ENCODE measurements around the gene CDAN1.

CDAN1 gene

GRCh38 chr15:42733027-42733426 lies 3.9 kb downstream of the CDAN1 start:
- DNase-seq (ENCODE audit: low read depth): no peak

- no peak for DNase-seq (ENCODE audit: low read depth)
Measured at GRCh38 chr15:42732095-42732827, 4.7 kb downstream of the CDAN1 start.

GRCh38 chr15:42731461-42731860 lies 5.5 kb downstream of the CDAN1 start:
- DNase-seq (ENCODE audit: low read depth): no peak

GRCh38 chr15:42730536-42730935 lies 6.4 kb downstream of the CDAN1 start:
- DNase-seq (ENCODE audit: low read depth): no peak

- no peak for DNase-seq (ENCODE audit: low read depth)
Measured at GRCh38 chr15:42730135-42730534, 6.8 kb downstream of the CDAN1 start.

GRCh38 chr15:42729409-42729808 lies 7.5 kb downstream of the CDAN1 start:
- DNase-seq (ENCODE audit: low read depth): no peak

- no peak for DNase-seq (ENCODE audit: low read depth)
Measured at GRCh38 chr15:42728972-42729371, 8.0 kb downstream of the CDAN1 start.

- DNase-seq (ENCODE audit: low read depth): no peak
Measured at GRCh38 chr15:42728560-42728959, 8.4 kb downstream of the CDAN1 start.

- no peak for DNase-seq (ENCODE audit: low read depth)
Measured at GRCh38 chr15:42727750-42728381, 9.1 kb downstream of the CDAN1 start.

GRCh38 chr15:42726114-42726513 lies 10.8 kb downstream of the CDAN1 start:
- no peak for DNase-seq (ENCODE audit: low read depth)

- DNase-seq (ENCODE audit: low read depth): no peak
Measured at GRCh38 chr15:42725331-42725903, 11.5 kb downstream of the CDAN1 start.

- no peak for DNase-seq (ENCODE audit: low read depth)
Measured at GRCh38 chr15:42724276-42724675, 12.7 kb downstream of the CDAN1 start.

GRCh38 chr15:42723068-42723467 lies 13.9 kb downstream of the CDAN1 start:
- DNase-seq (ENCODE audit: low read depth): no peak

- DNase-seq (ENCODE audit: low read depth): no peak
Measured at GRCh38 chr15:42721916-42722315, 15.0 kb downstream of the CDAN1 start.

GRCh38 chr15:42721016-42721415 lies 15.9 kb downstream of the CDAN1 start:
- no peak for DNase-seq (ENCODE audit: low read depth)

GRCh38 chr15:42720071-42720470 lies 16.9 kb downstream of the CDAN1 start:
- no peak for DNase-seq (ENCODE audit: low read depth)

GRCh38 chr15:42719043-42719442 lies 17.9 kb downstream of the CDAN1 start:
- no peak for DNase-seq (ENCODE audit: low read depth)

- no peak for DNase-seq (ENCODE audit: low read depth)
Measured at GRCh38 chr15:42716626-42717025, 20.3 kb downstream of the CDAN1 start.

- no peak for DNase-seq (ENCODE audit: low read depth)
Measured at GRCh38 chr15:42716125-42716524, 20.8 kb downstream of the CDAN1 start.

- DNase-seq (ENCODE audit: low read depth): no peak
Measured at GRCh38 chr15:42712584-42712983, 24.3 kb downstream of the CDAN1 start.

- DNase-seq (ENCODE audit: low read depth): no peak
Measured at GRCh38 chr15:42711746-42712145, 25.2 kb downstream of the CDAN1 start.

GRCh38 chr15:42710662-42711061 lies 26.3 kb downstream of the CDAN1 start:
- DNase-seq (ENCODE audit: low read depth): no peak

- DNase-seq (ENCODE audit: low read depth): no peak
Measured at GRCh38 chr15:42707873-42708544, 28.9 kb downstream of the CDAN1 start.

Measured in activated T-cell treated with anti-CD3 and anti-CD28 coated beads for 48 hours (primary cell).